Measurements from ENCODE around the gene FAM171A1.

DNA sequence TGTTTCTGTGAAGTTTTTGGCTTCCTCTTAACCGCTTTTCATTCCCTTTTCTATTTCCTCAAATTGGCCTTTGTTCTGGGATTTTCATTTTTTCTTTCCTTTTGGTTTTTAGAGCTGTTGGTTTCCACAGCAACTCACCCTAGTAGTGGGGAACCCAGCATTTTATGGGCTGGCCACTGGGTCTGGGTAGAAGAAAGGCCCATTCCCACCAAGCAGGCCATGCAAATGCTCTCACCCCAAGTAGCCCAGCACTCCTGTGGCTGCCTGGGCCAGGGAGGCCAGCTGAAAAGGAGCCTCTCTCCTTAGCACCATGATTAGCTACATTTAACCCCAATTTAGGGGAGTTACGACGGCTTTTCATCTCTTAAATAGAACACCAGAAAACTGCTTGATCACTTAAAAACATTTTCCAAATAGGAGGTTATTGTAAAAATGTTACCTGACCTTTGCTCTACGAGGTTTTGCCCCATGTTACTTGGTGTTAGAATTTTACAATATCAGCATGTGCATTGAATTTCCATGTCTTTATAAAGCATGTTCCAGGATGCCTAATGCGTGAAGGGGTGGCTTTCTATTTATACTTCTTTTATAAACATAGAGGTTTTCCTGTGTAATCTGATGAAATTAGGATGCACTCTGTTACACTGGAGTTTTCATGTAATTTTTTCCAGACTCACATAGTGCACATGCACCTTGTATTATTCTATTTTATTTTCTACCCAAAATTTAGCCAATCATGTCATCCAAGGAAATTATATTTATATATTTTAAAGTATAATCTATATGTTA lies 75.4 kb downstream of the FAM171A1 start:
- no peak for TF ChIP-seq POLR2A (IDR thresholded peaks at IDR 0.05)
- no peak for TF ChIP-seq EP300 (IDR thresholded peaks at IDR 0.05)
- TF ChIP-seq, protein P1, sequence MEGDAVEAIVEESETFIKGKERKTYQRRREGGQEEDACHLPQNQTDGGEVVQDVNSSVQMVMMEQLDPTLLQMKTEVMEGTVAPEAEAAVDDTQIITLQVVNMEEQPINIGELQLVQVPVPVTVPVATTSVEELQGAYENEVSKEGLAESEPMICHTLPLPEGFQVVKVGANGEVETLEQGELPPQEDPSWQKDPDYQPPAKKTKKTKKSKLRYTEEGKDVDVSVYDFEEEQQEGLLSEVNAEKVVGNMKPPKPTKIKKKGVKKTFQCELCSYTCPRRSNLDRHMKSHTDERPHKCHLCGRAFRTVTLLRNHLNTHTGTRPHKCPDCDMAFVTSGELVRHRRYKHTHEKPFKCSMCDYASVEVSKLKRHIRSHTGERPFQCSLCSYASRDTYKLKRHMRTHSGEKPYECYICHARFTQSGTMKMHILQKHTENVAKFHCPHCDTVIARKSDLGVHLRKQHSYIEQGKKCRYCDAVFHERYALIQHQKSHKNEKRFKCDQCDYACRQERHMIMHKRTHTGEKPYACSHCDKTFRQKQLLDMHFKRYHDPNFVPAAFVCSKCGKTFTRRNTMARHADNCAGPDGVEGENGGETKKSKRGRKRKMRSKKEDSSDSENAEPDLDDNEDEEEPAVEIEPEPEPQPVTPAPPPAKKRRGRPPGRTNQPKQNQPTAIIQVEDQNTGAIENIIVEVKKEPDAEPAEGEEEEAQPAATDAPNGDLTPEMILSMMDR (IDR thresholded peaks at IDR 0.05): no peak
